Measurements from ENCODE around the gene RRAD.
"Not testable (repeated sequence)": the region's sequence is repeated elsewhere in the genome, so short reads cannot be mapped to it uniquely, and the experiment has no call there.

RRAD gene

GRCh38 chr16:66950971-66951790, 25.8 kb upstream of the RRAD start:
- DNase-seq (ENCODE audit: low read depth in 2 of 2): no peak

- no peak for DNase-seq (ENCODE audit: low read depth in 2 of 2)
These were observed 25.1 kb upstream of the RRAD start for GRCh38 chr16:66950437-66950836.

- DNase-seq (ENCODE audit: low read depth in 2 of 2): no peak
These were observed 24.1 kb upstream of the RRAD start for GRCh38 chr16:66949472-66949871.

- no peak for DNase-seq (ENCODE audit: low read depth in 2 of 2)
These were observed 23.5 kb upstream of the RRAD start for GRCh38 chr16:66948837-66949225.

GRCh38 chr16:66948134-66948836, 22.9 kb upstream of the RRAD start:
- no peak for DNase-seq (ENCODE audit: low read depth in 2 of 2)

- peak; percentile 44 to 52 for DNase-seq (ENCODE audit: low read depth in 2 of 2)
These were observed 22.1 kb upstream of the RRAD start for GRCh38 chr16:66947302-66948065.

GRCh38 chr16:66946974-66947301, 21.6 kb upstream of the RRAD start:
- no peak for DNase-seq (ENCODE audit: low read depth in 2 of 2)

- no peak for DNase-seq (ENCODE audit: low read depth in 2 of 2)
These were observed 21.2 kb upstream of the RRAD start for GRCh38 chr16:66946541-66946940.

- no peak for DNase-seq (ENCODE audit: low read depth in 2 of 2)
These were observed 20.6 kb upstream of the RRAD start for GRCh38 chr16:66945939-66946338.

GRCh38 chr16:66944971-66945370, 19.6 kb upstream of the RRAD start:
- not testable (repeated sequence) for DNase-seq (ENCODE audit: low read depth in 2 of 2)

- DNase-seq (ENCODE audit: low read depth in 2 of 2): no peak
These were observed 18.7 kb upstream of the RRAD start for GRCh38 chr16:66944054-66944441.

GRCh38 chr16:66943426-66944053, 18.2 kb upstream of the RRAD start:
- DNase-seq (ENCODE audit: low read depth in 2 of 2): no peak

- no peak for DNase-seq (ENCODE audit: low read depth in 2 of 2)
These were observed 17.6 kb upstream of the RRAD start for GRCh38 chr16:66942981-66943380.

GRCh38 chr16:66940236-66940635, 14.9 kb upstream of the RRAD start:
- no peak for DNase-seq (ENCODE audit: low read depth in 2 of 2)

GRCh38 chr16:66939366-66939765, 14.0 kb upstream of the RRAD start:
- DNase-seq (ENCODE audit: low read depth in 2 of 2): no peak

- DNase-seq (ENCODE audit: low read depth in 2 of 2): no peak
These were observed 12.5 kb upstream of the RRAD start for GRCh38 chr16:66937725-66938337.

GRCh38 chr16:66936889-66937554, 11.7 kb upstream of the RRAD start:
- DNase-seq (ENCODE audit: low read depth in 2 of 2): no peak

GRCh38 chr16:66936462-66936861, 11.1 kb upstream of the RRAD start:
- DNase-seq (ENCODE audit: low read depth in 2 of 2): no peak

- DNase-seq (ENCODE audit: low read depth in 2 of 2): no peak
These were observed 10.1 kb upstream of the RRAD start, which contains the start of gene CES2 for GRCh38 chr16:66935314-66936011. Gene CES2 (plus strand): TSS chr16:66935516. CDS start chr16:66935636, 120 bp downstream.

- not testable (repeated sequence) for DNase-seq (ENCODE audit: low read depth in 2 of 2)
These were observed 9.5 kb upstream of the RRAD start for GRCh38 chr16:66934839-66935313.

Data from fibroblast of skin of left biceps (primary cell).